SKM-1 (cell line): ENCODE data around the gene CTBP1.

Experiments
- DNase-seq: peaks from one replicate; lab custom pipeline; 2025; ENCODE audit not compliant: unreplicated experiment; lab: John Stamatoyannopoulos, UW

CTBP1 gene

DNA sequence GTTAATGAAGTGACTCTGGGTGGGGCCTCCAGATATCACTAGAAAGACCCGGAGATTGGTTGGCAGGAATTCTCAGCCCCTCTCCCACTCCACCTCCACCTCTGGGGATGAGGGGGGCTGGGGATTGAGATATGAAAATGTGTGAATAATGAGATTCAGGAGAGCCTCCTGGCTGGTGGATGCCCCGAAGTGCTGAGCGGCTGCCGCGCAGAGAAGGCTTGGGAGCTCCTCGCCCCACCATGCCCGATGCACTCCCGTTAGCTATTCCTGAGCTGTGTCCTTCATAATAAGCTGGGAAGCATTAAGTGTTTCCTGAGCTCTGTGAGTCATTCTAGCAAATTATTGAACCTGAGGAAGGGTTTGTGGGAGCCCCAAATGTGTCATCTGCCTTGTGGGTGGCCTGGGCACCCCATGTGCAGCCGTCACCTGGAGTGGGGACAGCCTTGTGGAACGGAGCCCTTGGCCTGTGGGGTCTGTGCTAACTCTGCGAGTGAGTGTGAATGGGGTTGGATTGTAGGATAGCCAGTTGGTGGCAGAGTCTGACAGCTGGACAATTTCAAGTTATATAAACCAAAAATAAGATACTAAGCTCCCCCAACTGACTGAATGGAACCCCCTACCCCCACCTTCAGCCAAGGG lies 36.3 kb upstream of the CTBP1 start:
- DNase-seq: no peak

DNA sequence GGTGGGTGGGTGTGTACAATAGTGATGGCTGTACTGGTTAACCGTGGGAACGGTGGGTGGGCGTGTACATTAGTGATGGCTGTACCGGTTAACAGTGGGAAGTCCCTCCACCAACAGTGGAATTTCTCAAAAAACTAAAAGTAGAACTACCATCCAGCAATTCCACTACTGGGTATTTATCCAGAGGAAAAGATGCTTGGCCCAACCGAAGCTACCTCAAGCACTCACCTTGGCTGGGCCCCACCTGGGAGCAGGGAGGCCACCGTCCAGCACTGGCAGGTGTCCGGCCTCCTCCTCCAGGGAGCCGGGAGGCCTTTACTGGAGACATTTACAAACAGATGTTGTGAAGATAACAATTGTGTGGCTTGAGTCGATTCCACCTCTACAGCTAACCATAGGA lies 34.8 kb upstream of the CTBP1 start:
- DNase-seq: no peak

- DNase-seq: no peak
These were observed 30.3 kb upstream of the CTBP1 start for GRCh38 chr4:1279253-1279652.

DNA sequence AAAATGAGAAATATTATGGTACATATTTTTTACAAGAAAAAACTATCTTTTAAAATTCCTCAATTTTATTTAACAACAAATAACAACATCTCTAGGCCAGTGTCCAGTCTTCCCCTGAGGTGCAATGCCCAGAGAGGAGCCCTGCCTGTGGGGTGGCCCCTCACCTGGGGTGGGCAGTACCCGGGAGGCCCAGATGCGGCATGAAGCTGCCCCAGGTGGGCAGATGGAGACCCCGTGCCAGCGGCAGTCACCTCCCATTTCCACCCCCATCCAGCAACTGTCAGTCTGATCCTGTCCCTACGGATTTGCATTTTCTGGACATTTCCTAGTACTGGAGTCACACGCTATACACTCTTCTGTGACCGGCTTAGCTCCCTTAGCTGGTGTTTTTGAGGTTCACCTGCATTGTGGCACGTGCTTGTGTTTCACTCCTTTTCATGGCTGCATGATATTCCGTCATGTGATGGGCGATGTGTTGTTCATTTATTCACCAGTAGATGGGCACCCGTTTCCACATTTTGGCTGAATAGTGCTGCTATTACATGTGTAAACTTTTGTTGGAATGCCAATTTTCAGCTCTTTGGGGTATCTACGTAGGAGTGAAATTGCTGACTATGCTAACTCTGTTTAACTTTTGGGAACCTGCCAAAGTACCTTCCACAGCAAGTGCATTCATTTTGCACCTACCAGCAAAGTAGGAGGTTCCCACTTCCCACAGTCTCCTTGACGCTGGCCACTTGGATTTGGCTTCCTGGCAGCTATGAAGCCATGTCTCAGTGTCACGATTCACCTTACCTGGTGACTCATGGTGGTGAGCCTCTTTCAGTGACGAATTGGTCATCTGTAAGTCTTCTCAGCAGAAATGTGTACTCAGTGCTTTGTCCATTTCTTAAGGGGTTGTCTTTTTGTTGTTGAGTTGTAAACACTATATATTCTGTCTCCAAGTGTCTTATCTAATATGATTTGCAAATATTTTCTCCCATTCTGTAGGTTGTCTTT lies 29.0 kb upstream of the CTBP1 start:
- DNase-seq: no peak

DNA sequence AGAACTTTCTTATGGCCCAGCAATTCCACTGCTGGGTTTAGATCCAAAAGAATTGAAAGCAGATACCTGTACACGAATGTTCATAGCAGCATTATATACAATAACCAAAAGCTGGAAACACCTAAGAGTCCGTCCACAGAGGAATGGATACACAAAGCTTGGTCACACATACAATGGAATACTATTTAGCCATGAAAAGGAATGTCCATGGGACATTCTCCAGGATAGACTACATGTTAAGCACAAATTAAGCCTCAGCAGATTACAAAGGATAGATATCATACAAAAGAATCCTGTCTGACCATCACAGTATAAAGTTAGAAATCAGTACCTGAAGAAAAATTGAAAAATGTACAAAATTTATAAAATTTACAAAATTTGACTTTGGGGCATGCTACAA lies 28.1 kb upstream of the CTBP1 start:
- DNase-seq: no peak

DNA sequence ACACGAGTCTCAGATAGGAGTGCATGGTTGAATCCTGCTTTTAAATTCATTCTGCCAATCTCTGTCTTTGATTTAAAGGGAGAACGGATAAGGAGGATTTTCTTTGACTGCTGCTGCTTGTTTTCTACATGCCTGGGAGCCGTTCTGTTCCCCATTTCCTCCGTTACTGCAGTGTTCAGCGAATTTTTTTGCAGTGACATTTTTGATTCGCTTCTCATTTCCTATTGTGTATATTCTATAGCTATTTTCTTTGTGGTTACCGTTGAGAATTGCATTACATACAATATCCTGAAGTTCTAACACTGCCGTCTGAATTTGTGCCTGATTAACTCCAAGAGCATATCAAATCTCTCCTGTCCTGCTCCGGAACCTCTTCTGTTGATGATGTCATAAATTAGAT lies 25.9 kb upstream of the CTBP1 start:
- DNase-seq: no peak

DNA sequence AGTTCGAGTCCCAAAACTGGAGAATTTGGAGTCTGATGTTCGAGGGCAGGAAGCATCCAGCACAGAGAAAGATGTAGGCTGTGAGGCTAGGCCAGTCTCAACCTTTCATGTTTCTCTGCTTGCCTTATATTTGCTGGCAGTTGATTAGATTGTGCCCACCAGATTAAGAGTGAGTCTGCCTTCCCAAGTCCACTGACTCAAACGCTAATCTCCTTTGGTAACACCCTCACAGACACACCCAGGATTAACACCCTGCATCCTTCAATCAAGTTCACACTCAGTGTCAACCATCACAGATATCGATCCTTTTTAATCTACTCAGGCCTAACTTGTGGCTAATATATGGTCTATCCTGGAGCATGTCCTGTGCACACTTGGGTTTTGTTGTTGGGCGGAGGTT lies 22.8 kb upstream of the CTBP1 start:
- DNase-seq: no peak

- DNase-seq: no peak
These were observed 20.3 kb upstream of the CTBP1 start for GRCh38 chr4:1269209-1269608.

GRCh38 chr4:1266881-1267763 lies 18.2 kb upstream of the CTBP1 start:
- DNase-seq: no peak

DNA sequence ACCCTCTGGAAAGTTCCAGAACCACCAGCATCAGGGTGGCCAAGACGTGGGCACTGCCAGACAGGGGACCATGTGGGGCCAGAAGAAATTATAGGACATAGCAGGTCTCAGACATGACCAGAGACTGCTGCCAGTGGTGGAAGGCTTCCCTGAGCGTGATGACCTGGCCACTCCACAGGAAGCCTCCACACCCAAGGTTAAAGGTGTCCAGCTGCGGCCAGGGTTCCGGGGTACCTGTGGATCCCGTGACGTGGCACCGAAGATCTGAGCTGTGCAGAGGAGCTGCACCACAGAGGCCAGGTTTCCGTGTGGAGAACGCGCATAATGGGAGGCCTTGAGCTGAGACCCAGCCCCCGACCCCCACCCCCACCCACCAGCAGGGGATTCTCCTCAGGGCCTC lies 16.4 kb upstream of the CTBP1 start:
- no peak for DNase-seq

- DNase-seq: no peak
These were observed 16.0 kb upstream of the CTBP1 start for GRCh38 chr4:1264942-1265341.

DNA sequence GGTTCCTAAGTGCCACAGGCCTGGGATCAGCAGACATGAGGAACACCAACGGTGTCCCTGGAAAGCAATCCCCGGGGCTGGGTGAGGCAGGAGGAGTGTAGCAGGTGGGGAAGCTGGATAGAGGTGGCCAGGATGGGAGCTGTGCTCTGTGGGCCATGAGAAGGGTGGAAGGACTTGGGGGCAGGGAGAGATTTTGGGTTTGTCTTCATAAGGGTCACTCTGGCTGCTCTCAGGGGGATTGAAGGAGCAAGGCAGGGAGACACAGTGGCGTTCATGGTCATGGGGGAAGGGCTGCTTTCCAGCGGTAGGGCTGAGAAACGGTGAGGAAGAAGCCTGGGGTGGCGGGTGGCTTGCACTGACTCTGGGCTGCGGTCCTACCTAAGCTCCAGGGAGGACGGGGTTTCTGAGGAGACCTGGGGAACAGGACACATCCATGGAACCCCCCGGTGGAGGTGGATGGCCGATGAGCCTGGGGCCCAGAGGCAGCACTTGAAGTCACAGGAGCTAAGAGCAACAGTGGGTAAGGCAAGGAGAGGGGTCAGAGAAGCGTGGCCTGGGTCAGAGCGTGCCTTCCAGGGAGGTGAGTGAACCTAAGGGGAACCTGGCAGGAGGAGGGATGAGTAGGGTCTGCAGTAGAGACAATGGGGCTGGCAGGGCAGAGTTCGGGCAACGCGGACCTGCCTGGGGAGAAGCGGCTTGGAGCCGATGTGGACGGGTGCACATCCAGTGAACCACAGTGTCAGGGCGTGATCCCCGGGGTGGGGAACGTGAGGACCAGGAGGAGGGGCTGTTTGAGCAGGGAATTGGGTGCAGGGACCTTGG lies 12.4 kb upstream of the CTBP1 start:
- no peak for DNase-seq

DNA sequence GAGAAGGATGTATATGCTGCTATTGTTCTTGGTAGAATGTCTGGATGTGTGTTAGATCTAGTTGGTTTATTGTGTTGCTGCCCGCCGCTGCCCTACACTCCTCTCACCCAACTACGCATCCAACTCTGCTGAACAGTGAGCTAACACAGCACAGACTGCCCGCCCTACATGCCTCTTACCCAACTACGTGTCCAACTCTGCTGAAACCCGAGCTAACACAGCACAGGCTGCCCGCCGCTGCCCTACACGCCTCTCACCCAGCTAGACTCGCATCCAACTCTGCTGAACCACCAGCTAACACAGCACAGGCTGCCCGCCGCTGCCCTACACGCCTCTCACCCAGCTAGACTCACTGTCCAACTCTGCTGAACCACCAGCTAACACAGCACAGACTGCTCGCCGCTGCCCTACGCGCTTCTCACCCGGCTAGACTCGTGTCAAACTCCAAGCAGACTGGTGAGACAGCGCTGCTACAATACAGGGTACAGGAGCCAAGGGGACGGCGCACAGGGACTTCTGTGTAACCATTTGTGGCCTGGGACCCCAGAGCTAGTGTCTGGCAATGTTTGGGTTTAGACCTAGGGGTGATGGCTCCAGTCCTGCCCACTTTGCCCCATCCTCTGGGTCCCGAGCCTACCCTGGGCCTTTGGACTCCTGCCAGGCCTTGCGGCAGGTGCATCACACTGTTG lies 11.6 kb upstream of the CTBP1 start:
- DNase-seq: no peak

GRCh38 chr4:1259966-1260365 lies 11.0 kb upstream of the CTBP1 start:
- no peak for DNase-seq

- no peak for DNase-seq
These were observed 9.5 kb upstream of the CTBP1 start for GRCh38 chr4:1258457-1258856.

- DNase-seq: no peak
These were observed 6.8 kb upstream of the CTBP1 start for GRCh38 chr4:1255699-1256098.

- DNase-seq: no peak
These were observed 6.2 kb upstream of the CTBP1 start for GRCh38 chr4:1255151-1255550.

DNA sequence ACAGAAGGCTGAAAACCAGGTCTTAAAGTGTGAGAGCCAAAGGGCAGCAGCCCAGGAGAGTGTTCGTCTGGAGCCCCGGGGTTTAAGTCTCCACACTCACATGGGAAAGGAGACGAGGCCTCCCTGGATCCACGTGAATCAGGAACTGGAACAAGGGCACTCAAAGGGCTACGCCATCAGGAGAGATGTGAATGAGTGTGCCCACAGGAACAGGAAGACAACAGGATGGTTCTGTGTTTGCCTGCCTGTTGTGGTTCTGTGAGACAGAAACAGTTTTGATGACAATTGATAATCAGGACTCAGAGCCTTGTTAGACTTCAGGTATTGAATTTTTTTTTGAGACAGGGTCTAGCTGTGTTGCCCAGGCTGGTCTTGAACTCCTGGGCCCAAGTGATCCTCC lies 4.9 kb upstream of the CTBP1 start:
- no peak for DNase-seq

- DNase-seq: no peak
These were observed 4.1 kb upstream of the CTBP1 start for GRCh38 chr4:1252928-1253492.

GRCh38 chr4:1251773-1252066 lies 2.8 kb upstream of the CTBP1 start:
- DNase-seq: no peak
